Lower leg skin (tissue), 4 donors: ENCODE results near the gene DNMT3A. TPM values are rescaled to one million over a fixed set of nuclear protein-coding genes. Genes with fewer than 3 reads are reported as not detected.

ENCODE experiments used
- DNase-seq, 2 donors: peaks; one replicate each; pipeline ENCODE4 v3.0.0-alpha.2; 2019; ENCODE audit warnings: low spot score in 2 of 2
- H3K4me3 ChIP-seq: fragments of 200-600 bp; sonication (generic); 2 replicates; pipeline ENCODE4 v1.5.1; 2017; ENCODE audit warnings: mild to moderate bottlenecking, low read depth; ENCODE audit not compliant: poor library complexity, severe bottlenecking
- POLR2A ChIP-seq, 2 donors: fragments of 450-650 bp; IDR thresholded peaks; one replicate each; pipeline ENCODE4 v1.6.1; 2016 to 2017; ENCODE audit warnings: antibody characterized with exemption in 2 of 2, mild to moderate bottlenecking in 1 of 2, moderate library complexity in 1 of 2
- WGBS, 2 donors: methylation state at CpG; one replicate each; pipeline ENCODE4 v1.1.5; 2018; 5-methylcytosine and 5-hydroxymethylcytosine counted together
- intact Hi-C: fragments of 100-400 bp; cut with DNase I; formaldehyde crosslinking; loops from one replicate; pipeline ENCODE4 v1.15.0; 2023; ENCODE audit warnings: low total_unique reads
- total RNA-seq, 4 donors: library from RNA; depleted of rRNA; stranded (reverse); fragments of >200 nt; gene quantifications; one replicate each; pipeline ENCODE4 v1.1.0, GENCODE V29; 2016
- TF ChIP-seq, protein P1 (sequence below), 3 donors: fragments of 450-650 bp; IDR thresholded peaks; one replicate each; pipeline ENCODE4 v1.5.1; 2016; ENCODE audit warnings: antibody characterized with exemption in 3 of 3, mild to moderate bottlenecking in 3 of 3, moderate library complexity in 2 of 3

The DNMT3A gene
- total RNA-seq, 4 donors from 2014 or later = 4.3 to 7.4 (median 6.9) TPM

DNA sequence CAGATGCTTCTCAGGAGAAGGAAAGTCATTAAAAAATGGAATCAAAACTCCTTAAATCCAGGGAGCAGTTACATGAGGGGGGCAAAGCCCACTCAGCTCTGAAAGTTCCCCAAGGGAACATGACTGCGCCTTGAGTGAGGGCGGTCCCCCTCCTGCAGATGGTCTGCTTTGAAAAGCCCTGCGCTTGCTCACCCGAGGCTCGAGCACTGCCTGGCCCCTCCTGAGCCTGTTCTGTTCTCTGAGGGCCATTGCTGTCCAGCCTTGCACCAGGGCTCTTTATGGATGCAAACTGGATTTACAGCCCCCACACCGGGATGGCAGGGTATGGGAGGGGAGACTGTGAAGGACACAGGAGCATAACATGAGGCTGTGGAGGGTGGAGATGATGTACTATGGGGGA, 37.8 kb upstream of the DNMT3A start:
- DNase-seq = peak in 1 of 2 donors; percentile 23
- intact Hi-C loops = no loop called here
- WGBS, 2 donors = 86 to 92% methylated on average over 6 of the region's 6 CpGs

DNA sequence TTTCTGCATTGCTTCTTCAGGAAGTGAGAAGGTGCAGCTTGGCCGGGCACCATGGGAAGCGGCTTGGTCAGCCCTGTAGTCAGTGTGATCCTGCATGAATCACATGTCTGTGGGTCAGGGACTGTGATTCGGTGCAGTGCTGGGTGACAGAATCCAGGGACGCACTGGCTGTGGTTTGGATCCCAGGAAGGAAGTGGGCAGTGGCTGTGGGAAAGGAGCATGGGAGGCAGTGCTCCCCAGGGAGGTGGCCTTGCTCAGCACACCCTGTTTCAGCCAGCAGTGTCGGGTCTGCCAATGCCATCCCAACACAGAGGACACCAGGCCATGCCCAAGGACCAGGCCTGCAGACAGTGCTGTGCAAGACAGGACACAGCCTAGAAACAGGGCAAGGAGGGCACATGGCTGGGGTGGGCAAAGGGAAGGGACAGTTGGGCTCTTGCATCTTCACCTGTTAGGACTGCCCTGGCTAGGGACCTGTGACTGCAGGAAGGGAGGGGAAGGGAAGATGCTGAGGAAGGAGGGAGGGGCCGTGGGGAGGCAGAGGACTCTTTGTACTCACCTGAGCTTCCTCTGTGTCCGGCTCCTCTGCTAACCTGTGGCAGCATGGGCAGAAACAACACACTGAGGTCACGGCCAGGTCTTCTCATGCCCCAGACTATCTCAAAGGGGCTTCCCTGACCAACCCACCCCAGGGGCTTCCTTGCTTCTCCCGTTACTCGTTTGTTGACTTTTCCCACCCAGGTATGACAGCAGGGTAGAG, 37.2 kb upstream of the DNMT3A start:
- WGBS, 2 donors = 77 to 86% methylated on average over 10 of the region's 10 CpGs
- no peak overlapping the region for H3K4me3 ChIP-seq
- TF ChIP-seq, protein P1, sequence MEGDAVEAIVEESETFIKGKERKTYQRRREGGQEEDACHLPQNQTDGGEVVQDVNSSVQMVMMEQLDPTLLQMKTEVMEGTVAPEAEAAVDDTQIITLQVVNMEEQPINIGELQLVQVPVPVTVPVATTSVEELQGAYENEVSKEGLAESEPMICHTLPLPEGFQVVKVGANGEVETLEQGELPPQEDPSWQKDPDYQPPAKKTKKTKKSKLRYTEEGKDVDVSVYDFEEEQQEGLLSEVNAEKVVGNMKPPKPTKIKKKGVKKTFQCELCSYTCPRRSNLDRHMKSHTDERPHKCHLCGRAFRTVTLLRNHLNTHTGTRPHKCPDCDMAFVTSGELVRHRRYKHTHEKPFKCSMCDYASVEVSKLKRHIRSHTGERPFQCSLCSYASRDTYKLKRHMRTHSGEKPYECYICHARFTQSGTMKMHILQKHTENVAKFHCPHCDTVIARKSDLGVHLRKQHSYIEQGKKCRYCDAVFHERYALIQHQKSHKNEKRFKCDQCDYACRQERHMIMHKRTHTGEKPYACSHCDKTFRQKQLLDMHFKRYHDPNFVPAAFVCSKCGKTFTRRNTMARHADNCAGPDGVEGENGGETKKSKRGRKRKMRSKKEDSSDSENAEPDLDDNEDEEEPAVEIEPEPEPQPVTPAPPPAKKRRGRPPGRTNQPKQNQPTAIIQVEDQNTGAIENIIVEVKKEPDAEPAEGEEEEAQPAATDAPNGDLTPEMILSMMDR (IDR thresholded peaks at IDR 0.05) = no peak
- no peak for TF ChIP-seq POLR2A (IDR thresholded peaks at IDR 0.05)
- peak in 1 of 2 donors; percentile 83 for DNase-seq
- intact Hi-C loops = no loop called here

More for the DNA sequence above, 37.8 kb upstream of the DNMT3A start:
- TF ChIP-seq POLR2A (IDR thresholded peaks at IDR 0.05) = no peak
- TF ChIP-seq, protein P1 (IDR thresholded peaks at IDR 0.05) = no peak
- no peak overlapping the region for H3K4me3 ChIP-seq

DNA sequence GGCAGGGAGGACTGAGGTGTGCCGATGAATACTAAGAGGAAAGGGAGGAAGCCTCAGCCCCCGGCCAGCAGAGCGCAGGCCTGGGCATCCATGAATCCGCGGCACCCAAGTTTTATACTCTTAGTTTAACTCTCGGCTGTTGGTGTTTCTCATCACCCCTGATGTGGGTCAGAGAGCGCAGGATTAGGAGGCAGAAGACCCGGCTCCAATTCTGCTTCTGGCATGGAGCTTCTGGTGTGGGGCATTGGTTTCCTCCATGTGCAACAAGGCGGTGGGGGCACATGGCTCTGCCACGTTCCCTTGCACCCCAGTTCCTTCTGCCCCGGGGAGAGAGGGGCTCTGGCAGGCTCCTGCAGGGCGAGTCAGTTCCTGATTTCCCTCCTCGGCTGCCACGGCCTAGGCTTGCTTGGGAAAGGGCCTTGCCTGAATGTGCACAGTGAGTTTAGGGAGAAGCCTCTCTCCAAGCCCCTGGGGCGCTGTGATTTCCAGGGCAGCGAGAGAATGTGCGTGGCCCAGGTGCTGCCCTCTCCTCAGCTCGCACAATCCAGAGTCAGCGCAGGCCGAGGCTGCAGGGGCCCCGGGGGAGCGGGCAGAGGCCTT, 36.2 kb upstream of the DNMT3A start:
- 50 to 68% methylated on average over 21 to 22 of the region's 22 CpGs for WGBS, 2 donors
- intact Hi-C loops = no loop called here
- H3K4me3 ChIP-seq = no peak overlapping the region
- TF ChIP-seq POLR2A (IDR thresholded peaks at IDR 0.05) = no peak
- TF ChIP-seq, protein P1 (IDR thresholded peaks at IDR 0.05) = no peak
- peak in 1 of 2 donors; percentile 85 for DNase-seq

DNA sequence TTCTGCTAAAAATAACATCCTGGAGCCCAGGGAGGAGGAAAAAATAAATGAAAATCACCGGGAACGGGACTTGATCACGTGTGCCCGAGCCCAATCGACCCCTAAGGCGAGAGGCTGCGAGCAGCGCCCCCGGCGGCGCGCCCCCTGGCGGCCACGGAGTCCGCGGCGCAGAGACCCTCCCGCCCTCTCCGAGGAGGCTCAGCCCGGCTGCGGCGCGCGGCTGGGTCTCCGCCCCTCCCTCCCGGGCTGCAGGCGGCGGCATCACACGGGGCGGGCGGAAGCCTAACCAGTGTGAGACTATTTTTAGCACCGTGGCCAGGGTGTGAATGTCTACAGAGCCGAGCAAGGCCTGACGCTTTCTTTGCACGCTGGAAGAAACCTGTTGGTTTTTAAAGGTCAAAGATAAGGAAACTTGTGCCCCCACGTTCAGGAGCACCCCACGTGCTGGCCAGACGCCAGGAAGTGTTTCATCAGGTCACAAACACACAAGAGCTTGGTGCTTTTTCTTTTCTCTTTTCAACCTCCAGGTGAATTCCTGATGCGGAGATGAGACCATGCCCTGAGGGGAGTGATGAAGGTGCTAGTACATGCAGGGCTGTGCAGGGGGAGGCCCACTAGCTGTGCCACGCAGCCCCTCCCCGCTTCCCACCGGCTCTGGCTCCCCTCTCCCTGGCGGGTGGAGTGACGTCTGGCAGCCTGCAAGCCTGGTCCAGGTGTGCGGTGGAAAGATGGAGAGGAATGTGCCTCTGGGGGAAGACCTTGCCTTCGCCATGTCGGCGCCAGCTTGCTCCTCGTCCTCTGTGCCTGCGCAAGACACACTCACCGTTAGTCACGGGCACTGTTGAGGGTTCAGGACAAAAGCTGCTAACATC, 35.3 kb upstream of the DNMT3A start:
- TF ChIP-seq, protein P1 (IDR thresholded peaks at IDR 0.05) = no peak
- no peak for TF ChIP-seq POLR2A (IDR thresholded peaks at IDR 0.05)
- no peak overlapping the region for H3K4me3 ChIP-seq
- DNase-seq = peak; percentile 70 to 94
- WGBS, 2 donors = 10 to 12% methylated on average over 48 to 52 of the region's 52 CpGs
- intact Hi-C loops = no loop called here

DNA sequence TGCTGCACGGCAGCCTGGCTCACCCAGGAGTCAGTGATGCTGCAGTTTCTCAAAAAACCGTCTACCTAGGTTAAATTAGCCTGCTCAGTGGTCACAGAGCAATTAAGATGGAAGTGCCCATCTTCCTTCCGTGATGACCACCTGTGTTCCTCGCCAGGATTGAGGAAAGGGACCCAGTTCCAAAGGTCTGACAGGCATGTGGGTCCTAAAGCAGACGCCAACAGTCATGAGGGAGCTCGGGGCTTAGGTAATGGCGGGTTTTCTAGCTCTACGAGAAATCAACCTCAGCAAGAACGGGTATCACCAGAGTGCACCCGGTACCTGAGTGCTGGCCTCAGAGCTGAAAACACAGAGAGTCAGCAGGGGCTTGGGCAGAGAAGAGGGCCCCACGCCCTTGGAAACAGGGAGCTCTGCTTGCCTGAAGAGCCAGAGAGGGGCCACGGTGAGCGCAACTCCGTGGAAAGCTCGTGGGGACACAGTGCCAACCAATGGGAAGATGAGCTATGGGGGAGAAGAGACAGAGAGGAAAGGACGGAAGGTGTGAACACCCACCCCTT, 34.3 kb upstream of the DNMT3A start:
- no peak overlapping the region for H3K4me3 ChIP-seq
- peak in 1 of 2 donors; percentile 70 for DNase-seq
- intact Hi-C loops = no loop called here
- WGBS, 2 donors = 75 to 80% methylated on average over 16 of the region's 16 CpGs
- TF ChIP-seq POLR2A (IDR thresholded peaks at IDR 0.05) = no peak
- TF ChIP-seq, protein P1 (IDR thresholded peaks at IDR 0.05) = no peak
